ENCODE results near the gene DHRS7B.

The DHRS7B gene

GRCh38 chr17:21184570-21184969 is 57.8 kb downstream of the DHRS7B start:
- WGBS (ENCODE audit: extremely low coverage, insufficient coverage, insufficient read length), result no CpG with 5 or more reads among the region's 3 CpGs
- H4K91ac ChIP-seq (ENCODE audit: low read depth, low read length), result no peak overlapping the region
- H3K18ac ChIP-seq (ENCODE audit: low read length), result no peak overlapping the region
- DNase-seq, result no peak
- H3K23ac ChIP-seq (ENCODE audit: low read length), result no peak overlapping the region
- no peak overlapping the region for H3K9ac ChIP-seq (ENCODE audit: low read length)
- no peaks in the 10 kb centered on the region for H3K9me3 ChIP-seq (ENCODE audit: insufficient read depth, low read depth, low read length)
- no peak overlapping the region for H2BK120ac ChIP-seq (ENCODE audit: insufficient read depth, low read length, poor library complexity)
- H2AK5ac ChIP-seq (ENCODE audit: low read length), result no peak overlapping the region
- no peak overlapping the region for H2BK12ac ChIP-seq (ENCODE audit: low read length)
- no peak overlapping the region for H2BK5ac ChIP-seq (ENCODE audit: low read depth, low read length, poor library complexity)
- H3K4me2 ChIP-seq (ENCODE audit: low read length), result no peak overlapping the region
- H3K79me2 ChIP-seq (ENCODE audit: control insufficient read depth, insufficient read depth, low read length, poor library complexity), result no peaks in the 10 kb centered on the region
- H2AFZ ChIP-seq (ENCODE audit: insufficient read depth, low read length, poor library complexity), result no peak overlapping the region
- no peak overlapping the region for H4K8ac ChIP-seq (ENCODE audit: low read depth, low read length)
- no peak overlapping the region for H3K4ac ChIP-seq (ENCODE audit: low read depth, low read length)
- H3K27me3 ChIP-seq (ENCODE audit: insufficient read depth, low read length), result no peaks in the 10 kb centered on the region
- peaks cover 0 to 7% of the 10 kb centered on the region in 2 experiments for H3K4me1 ChIP-seq (ENCODE audit: control insufficient read depth in 1 of 2, insufficient read depth in 2 of 2, low read length in 2 of 2)
- H3K79me1 ChIP-seq (ENCODE audit: low read length), result no peaks in the 10 kb centered on the region
- no peak overlapping the region for H3K27ac ChIP-seq (ENCODE audit: low read depth, low read length)
- H3K14ac ChIP-seq (ENCODE audit: low read length), result no peak overlapping the region
- H4K12ac ChIP-seq (ENCODE audit: low read depth, low read length), result no peak overlapping the region
- H3K4me3 ChIP-seq (ENCODE audit: low read depth, low read length), result no peak overlapping the region
- H3K36me3 ChIP-seq (ENCODE audit: control insufficient read depth in 1 of 2, insufficient read depth in 2 of 2, low read length in 2 of 2), result peaks cover 10 to 15% of the 10 kb centered on the region in 2 experiments

GRCh38 chr17:21185061-21185460 is 58.3 kb downstream of the DHRS7B start:
- H2BK5ac ChIP-seq (ENCODE audit: low read depth, low read length, poor library complexity), result no peak overlapping the region
- H3K9ac ChIP-seq (ENCODE audit: low read length), result no peak overlapping the region
- no peaks in the 10 kb centered on the region for H3K79me1 ChIP-seq (ENCODE audit: low read length)
- H3K79me2 ChIP-seq (ENCODE audit: control insufficient read depth, insufficient read depth, low read length, poor library complexity), result no peaks in the 10 kb centered on the region
- H2BK120ac ChIP-seq (ENCODE audit: insufficient read depth, low read length, poor library complexity), result no peak overlapping the region
- no peak overlapping the region for H2AK5ac ChIP-seq (ENCODE audit: low read length)
- no peak overlapping the region for H4K91ac ChIP-seq (ENCODE audit: low read depth, low read length)
- peaks cover 0 to 7% of the 10 kb centered on the region in 2 experiments for H3K4me1 ChIP-seq (ENCODE audit: control insufficient read depth in 1 of 2, insufficient read depth in 2 of 2, low read length in 2 of 2)
- no peak overlapping the region for H3K14ac ChIP-seq (ENCODE audit: low read length)
- H3K4me3 ChIP-seq (ENCODE audit: low read depth, low read length), result no peak overlapping the region
- no peak overlapping the region for H3K23ac ChIP-seq (ENCODE audit: low read length)
- no CpG with 5 or more reads among the region's 1 CpG for WGBS (ENCODE audit: extremely low coverage, insufficient coverage, insufficient read length)
- H3K27me3 ChIP-seq (ENCODE audit: insufficient read depth, low read length), result no peaks in the 10 kb centered on the region
- H3K36me3 ChIP-seq (ENCODE audit: control insufficient read depth in 1 of 2, insufficient read depth in 2 of 2, low read length in 2 of 2), result peaks cover 10 to 15% of the 10 kb centered on the region in 2 experiments
- no peak overlapping the region for H3K27ac ChIP-seq (ENCODE audit: low read depth, low read length)
- H3K18ac ChIP-seq (ENCODE audit: low read length), result no peak overlapping the region
- no peak overlapping the region for H4K12ac ChIP-seq (ENCODE audit: low read depth, low read length)
- no peak overlapping the region for H2BK12ac ChIP-seq (ENCODE audit: low read length)
- H4K8ac ChIP-seq (ENCODE audit: low read depth, low read length), result no peak overlapping the region
- no peak overlapping the region for H3K4me2 ChIP-seq (ENCODE audit: low read length)
- DNase-seq, result no peak
- no peak overlapping the region for H3K4ac ChIP-seq (ENCODE audit: low read depth, low read length)
- H3K9me3 ChIP-seq (ENCODE audit: insufficient read depth, low read depth, low read length), result no peaks in the 10 kb centered on the region
- H2AFZ ChIP-seq (ENCODE audit: insufficient read depth, low read length, poor library complexity), result no peak overlapping the region

- Histone ChIP-seq H3K4me2 (ENCODE audit: low read length) (no peak overlapping the region), H3K79me1 (ENCODE audit: low read length) (no peaks in the 10 kb centered on the region), H3K14ac (ENCODE audit: low read length) (no peak overlapping the region), H3K27me3 (ENCODE audit: insufficient read depth, low read length) (no peaks in the 10 kb centered on the region), H3K9me3 (ENCODE audit: insufficient read depth, low read depth, low read length) (no peaks in the 10 kb centered on the region), H3K4me1 (ENCODE audit: control insufficient read depth in 1 of 2, insufficient read depth in 2 of 2, low read length in 2 of 2) (peaks cover 0 to 7% of the 10 kb centered on the region in 2 experiments), H3K9ac (ENCODE audit: low read length) (no peak overlapping the region), H4K12ac (ENCODE audit: low read depth, low read length) (no peak overlapping the region), H3K18ac (ENCODE audit: low read length) (no peak overlapping the region), H3K79me2 (ENCODE audit: control insufficient read depth, insufficient read depth, low read length, poor library complexity) (no peaks in the 10 kb centered on the region), H2AK5ac (ENCODE audit: low read length) (no peak overlapping the region), H2BK120ac (ENCODE audit: insufficient read depth, low read length, poor library complexity) (no peak overlapping the region), H3K27ac (ENCODE audit: low read depth, low read length) (no peak overlapping the region), H4K91ac (ENCODE audit: low read depth, low read length) (no peak overlapping the region), H2BK5ac (ENCODE audit: low read depth, low read length, poor library complexity) (no peak overlapping the region), H3K4me3 (ENCODE audit: low read depth, low read length) (no peak overlapping the region), H2AFZ (ENCODE audit: insufficient read depth, low read length, poor library complexity) (no peak overlapping the region), H3K36me3 (ENCODE audit: control insufficient read depth in 1 of 2, insufficient read depth in 2 of 2, low read length in 2 of 2) (peaks cover 12 to 18% of the 10 kb centered on the region in 2 experiments), H3K4ac (ENCODE audit: low read depth, low read length) (no peak overlapping the region), H3K23ac (ENCODE audit: low read length) (no peak overlapping the region), H4K8ac (ENCODE audit: low read depth, low read length) (no peak overlapping the region), H2BK12ac (ENCODE audit: low read length) (no peak overlapping the region)
- WGBS (ENCODE audit: extremely low coverage, insufficient coverage, insufficient read length), result no CpG with 5 or more reads among the region's 6 CpGs
- no peak for DNase-seq
These were observed 59.8 kb downstream of the DHRS7B start for GRCh38 chr17:21186399-21187187.

- Histone ChIP-seq H3K23ac (ENCODE audit: low read length) (no peak overlapping the region), H3K36me3 (ENCODE audit: control insufficient read depth in 1 of 2, insufficient read depth in 2 of 2, low read length in 2 of 2) (peaks cover 9 to 15% of the 10 kb centered on the region in 2 experiments), H2AFZ (ENCODE audit: insufficient read depth, low read length, poor library complexity) (no peak overlapping the region), H3K18ac (ENCODE audit: low read length) (no peak overlapping the region), H2AK5ac (ENCODE audit: low read length) (no peak overlapping the region), H4K12ac (ENCODE audit: low read depth, low read length) (no peak overlapping the region), H3K79me2 (ENCODE audit: control insufficient read depth, insufficient read depth, low read length, poor library complexity) (no peaks in the 10 kb centered on the region), H3K4ac (ENCODE audit: low read depth, low read length) (no peak overlapping the region), H3K79me1 (ENCODE audit: low read length) (no peaks in the 10 kb centered on the region), H2BK120ac (ENCODE audit: insufficient read depth, low read length, poor library complexity) (no peak overlapping the region), H3K14ac (ENCODE audit: low read length) (no peak overlapping the region), H3K4me2 (ENCODE audit: low read length) (no peak overlapping the region), H3K27me3 (ENCODE audit: insufficient read depth, low read length) (no peaks in the 10 kb centered on the region), H2BK5ac (ENCODE audit: low read depth, low read length, poor library complexity) (no peak overlapping the region), H3K27ac (ENCODE audit: low read depth, low read length) (no peak overlapping the region), H3K4me1 (ENCODE audit: control insufficient read depth in 1 of 2, insufficient read depth in 2 of 2, low read length in 2 of 2) (no peaks in the 10 kb centered on the region), H4K91ac (ENCODE audit: low read depth, low read length) (no peak overlapping the region), H3K9ac (ENCODE audit: low read length) (no peak overlapping the region), H2BK12ac (ENCODE audit: low read length) (no peak overlapping the region), H4K8ac (ENCODE audit: low read depth, low read length) (no peak overlapping the region), H3K4me3 (ENCODE audit: low read depth, low read length) (no peak overlapping the region), H3K9me3 (ENCODE audit: insufficient read depth, low read depth, low read length) (no peaks in the 10 kb centered on the region)
- no peak for DNase-seq
- no CpG with 5 or more reads among the region's 4 CpGs for WGBS (ENCODE audit: extremely low coverage, insufficient coverage, insufficient read length)
These were observed 62.6 kb downstream of the DHRS7B start for GRCh38 chr17:21189361-21189760.
